Measurements from ENCODE around the gene UTS2R.

Gene UTS2R
- 0 to 0.07 reads per million in 2 donors for total RNA-seq

GRCh38 chr17:82371333-82372248, at the start of gene UTS2R:
Gene UTS2R (plus strand): TSS chr17:82371765. CDS start chr17:82374325, 2,560 bp downstream.
- DNase-seq = no peak

DNA sequence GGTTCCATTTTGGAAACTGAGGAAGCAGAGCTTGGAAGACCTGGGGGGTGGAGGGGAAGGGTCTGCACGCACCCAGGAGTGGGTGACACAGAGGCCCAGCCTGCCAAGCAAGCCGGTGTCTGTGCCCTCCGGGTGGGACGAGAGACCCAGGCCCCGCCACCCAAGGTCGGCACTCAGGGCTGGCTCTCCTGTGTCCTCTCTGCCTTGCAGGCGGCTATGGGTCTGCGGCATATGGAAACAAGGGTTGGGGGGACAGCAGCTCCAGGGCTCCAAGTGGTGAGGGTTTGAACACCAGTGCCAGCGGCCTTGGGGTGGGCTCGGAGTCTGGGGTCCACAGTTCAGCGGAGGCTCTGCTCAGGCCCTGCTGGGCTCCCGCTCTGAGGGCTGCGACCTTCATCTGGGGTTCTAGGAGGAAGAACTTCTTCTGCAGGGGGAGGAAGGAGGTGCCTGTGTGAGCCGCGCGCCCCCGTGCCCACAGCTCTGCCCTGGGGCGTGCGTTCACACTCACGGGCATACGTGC, 49.6 kb upstream of the UTS2R start:
- DNase-seq = no peak

GRCh38 chr17:82322526-82323453, 48.8 kb upstream of the UTS2R start:
- DNase-seq = no peak

DNA sequence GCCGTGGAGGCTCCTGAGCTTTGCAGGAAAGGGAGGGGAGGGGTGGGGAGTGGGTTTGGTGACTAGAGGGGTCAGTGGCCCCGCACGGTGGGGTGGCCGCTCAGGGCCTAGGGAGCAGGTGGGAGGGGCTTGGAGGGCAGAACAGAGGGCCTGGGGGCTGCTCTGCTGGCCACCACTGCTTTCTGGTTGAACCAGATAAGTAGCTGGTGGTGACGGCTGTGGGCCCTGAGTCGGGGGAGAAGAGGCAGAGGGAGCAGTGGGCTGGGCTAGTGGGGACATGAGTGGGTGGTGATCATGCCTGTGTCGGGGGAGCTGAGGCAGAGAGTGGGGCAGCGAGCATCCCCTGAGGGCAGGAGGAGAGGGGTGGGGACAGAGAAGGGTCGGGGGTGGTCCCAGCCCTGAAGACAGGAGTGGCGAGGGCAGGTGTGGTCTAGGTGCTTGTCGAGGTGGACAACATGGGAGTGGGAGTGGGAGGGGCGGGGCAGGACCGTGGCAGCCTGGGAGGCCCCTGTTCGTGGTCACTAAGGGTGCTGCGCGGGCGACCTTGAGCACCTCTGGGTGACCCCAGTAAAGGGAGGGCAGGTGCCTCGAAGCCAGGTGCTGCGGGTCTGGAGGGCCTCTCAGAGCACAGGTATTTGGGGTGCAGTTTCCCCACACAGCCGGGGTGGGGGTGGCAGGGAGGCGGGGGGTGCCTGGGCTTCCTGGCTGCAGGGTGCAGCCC, 47.9 kb upstream of the UTS2R start:
- DNase-seq = no peak

GRCh38 chr17:82324566-82325285, 46.8 kb upstream of the UTS2R start:
- DNase-seq = no peak

DNA sequence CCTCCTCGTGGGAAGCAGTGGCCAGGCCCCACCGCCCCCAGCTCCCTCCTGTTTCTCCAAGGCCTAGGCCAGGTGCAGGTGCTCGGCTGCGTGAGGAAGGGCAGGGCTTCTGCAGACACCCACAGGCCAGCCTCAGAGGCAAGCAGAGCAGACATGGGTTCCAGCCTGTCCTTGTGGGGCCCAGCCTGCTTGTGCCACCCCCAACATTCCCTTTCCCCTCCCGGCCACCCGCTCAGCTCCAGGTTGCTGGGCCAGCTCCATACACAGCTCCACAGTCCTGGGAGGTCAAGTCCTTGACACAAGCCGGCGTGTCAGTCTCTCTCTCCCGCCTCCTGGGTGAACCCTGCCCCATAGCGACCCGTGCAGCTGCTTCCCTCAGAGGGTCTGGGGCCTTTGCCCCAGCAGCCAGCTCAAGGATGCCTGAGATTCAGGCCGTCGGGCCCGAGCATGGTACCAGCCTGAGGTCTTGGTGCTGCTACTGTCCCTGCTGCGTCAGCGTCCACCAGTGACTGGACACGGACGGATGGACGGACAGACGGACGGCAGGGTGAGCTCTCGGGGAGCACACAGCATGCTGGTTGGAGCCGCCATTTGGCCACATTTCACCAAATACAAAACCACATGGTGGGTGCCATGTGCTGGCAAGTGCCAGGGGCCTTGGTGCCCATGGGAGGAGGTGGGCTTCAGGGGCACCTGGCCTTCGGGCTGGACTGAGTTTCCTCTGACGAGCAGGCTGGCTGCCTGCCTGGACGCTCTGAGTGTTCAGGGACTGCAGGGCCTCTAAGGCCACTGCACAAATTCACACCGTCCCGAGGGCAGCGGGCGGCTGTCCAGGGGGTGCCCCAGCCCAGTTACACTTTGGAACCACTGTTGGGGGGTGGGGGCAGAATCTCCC, 46.0 kb upstream of the UTS2R start:
- no peak for DNase-seq

GRCh38 chr17:82327289-82327688, 44.3 kb upstream of the UTS2R start:
- DNase-seq = no peak

- no peak for DNase-seq
Measured at GRCh38 chr17:82327757-82328140, 43.8 kb upstream of the UTS2R start.

GRCh38 chr17:82328141-82328993, 43.2 kb upstream of the UTS2R start:
- no peak for DNase-seq

DNA sequence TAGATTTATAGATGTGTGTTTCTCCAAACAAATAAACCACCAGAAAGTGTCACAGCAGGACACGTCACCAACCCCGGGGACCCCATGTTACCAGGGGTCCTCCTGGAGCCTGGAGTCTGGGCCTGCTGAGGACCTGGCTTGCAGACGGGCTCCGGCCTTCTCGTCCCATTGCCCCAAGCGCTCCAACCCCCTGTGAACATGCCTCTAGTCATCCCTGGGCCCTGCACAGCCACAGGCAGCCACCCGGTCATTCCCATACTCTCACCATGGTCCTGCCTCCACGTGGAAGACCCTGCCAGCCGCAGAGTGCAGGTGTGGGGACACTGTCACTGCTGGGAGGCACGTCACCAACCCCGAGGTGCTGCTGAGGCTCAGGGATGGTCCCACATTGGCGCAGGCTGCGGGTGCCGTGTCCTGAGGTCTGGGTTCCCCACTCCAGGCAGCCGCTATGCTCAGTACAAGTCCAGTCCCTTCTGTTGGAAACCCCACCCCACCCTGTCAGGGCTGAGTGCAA, 42.5 kb upstream of the UTS2R start:
- no peak for DNase-seq

DNA sequence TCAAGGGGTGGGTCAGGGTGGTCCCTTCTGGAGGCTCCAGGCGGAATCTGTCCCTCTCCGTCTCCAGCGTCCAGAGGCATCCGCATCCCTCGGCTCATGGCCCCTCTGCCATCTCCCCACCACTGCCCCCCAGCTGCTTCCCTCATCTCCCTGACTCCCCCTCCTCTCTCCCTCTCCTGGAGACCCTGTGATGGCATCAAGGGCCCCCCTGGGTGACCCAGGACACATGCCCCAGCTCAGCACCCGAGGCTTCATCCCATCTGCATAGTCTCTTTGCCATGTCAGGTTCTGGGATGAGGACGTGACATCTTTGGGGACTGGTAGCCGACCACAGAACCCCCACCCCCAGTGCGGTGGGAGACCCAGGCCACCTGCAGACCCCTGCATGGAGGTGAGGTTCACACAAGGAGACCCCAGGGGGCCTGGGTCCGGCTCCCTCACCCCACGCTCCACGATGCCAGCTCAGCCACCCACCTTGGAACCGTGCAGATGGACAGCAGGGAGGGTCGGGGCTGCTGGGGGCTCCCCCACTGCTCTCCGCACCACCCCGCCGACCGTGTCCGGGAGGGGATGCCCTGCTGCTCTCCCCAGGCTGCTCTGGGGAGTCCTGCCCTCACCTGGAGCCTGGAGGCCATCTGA, 41.8 kb upstream of the UTS2R start:
- no peak for DNase-seq

GRCh38 chr17:82330322-82331239, 41.0 kb upstream of the UTS2R start:
- no peak for DNase-seq

DNA sequence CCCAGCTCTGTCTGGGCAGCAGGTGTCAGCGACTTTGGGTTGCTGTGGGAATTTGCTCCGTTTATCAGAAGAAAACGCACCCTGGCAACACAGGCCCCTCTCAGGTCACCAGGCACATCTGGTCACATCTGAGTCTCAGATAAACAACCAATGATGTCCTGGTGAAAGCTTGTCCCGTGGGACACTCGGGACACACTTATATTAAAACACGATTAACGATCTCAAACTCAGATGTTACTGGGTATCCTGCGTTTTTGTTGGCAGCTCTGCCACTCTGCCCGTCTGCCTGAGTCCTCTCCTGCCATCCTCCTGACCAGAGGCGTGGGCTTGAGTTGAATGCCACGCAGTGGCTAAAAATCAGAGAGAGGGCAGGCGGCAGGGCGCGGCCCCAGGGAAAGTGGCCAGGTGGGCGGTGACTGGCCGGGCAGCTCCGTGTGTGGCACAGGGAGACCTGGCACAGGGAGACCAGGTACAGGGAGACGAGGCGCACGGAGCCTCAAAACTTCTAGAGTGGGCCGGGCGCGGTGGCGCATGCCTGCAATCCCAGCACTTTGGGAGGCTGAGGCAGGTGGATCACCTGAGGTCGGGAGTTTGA, 40.1 kb upstream of the UTS2R start:
- DNase-seq = no peak

GRCh38 chr17:82332669-82333278, 38.8 kb upstream of the UTS2R start:
- DNase-seq = no peak

GRCh38 chr17:82333279-82334171, 38.0 kb upstream of the UTS2R start, which contains the start of gene SECTM1:
Gene SECTM1 (minus strand): TSS chr17:82333766. CDS start chr17:82327240, 6,526 bp downstream.
- no peak for DNase-seq

DNA sequence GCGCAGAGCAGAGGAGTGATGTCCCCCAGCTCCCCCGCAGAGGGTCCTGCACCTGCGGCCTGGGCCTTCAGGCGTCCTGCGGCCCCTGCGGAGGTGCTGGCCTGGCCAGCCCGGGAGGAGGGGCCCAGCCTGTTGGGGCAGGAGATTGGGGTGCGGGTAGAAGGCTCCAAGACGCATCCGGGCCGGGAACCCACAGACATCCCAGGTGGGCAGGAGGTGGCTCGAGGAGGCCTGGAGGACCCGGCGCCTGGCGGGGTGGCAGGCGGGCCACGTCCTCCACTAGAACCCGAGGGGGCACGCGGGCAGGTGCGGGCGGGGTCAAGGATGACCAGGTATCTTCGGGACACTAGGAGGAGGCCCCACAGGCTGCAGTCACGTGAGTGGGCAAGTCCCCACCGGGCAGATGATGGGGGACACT, 37.4 kb upstream of the UTS2R start:
- no peak for DNase-seq
